ENCODE measurements around the gene MRPL34. TPM values are rescaled to one million over a fixed set of nuclear protein-coding genes. Genes with fewer than 3 reads are reported as not detected.

Gene MRPL34
- total RNA-seq, 1 donor from 2014 or later, result 206 TPM

- H3K4me1 ChIP-seq, result peaks cover 19% of the 10 kb centered on the region
- H3K27me3 ChIP-seq (ENCODE audit: low read depth), result no peaks in the 10 kb centered on the region
- no peaks in the 10 kb centered on the region for H3K9me3 ChIP-seq (replicated peaks)
- no peak overlapping the region for H3K27ac ChIP-seq (replicated peaks)
- no peak overlapping the region for H3K4me3 ChIP-seq
- peaks cover 13% of the 10 kb centered on the region for H3K36me3 ChIP-seq
- TF ChIP-seq CTCF (IDR thresholded peaks at IDR 0.05; ENCODE audit: borderline replicate concordance), result no peak
- intact Hi-C loops (cut with micrococcal nuclease), result no loop called here
- no peak for DNase-seq
Observed at GRCh38 chr19:17329366-17330261, 23.9 kb downstream of the MRPL34 start.

DNA sequence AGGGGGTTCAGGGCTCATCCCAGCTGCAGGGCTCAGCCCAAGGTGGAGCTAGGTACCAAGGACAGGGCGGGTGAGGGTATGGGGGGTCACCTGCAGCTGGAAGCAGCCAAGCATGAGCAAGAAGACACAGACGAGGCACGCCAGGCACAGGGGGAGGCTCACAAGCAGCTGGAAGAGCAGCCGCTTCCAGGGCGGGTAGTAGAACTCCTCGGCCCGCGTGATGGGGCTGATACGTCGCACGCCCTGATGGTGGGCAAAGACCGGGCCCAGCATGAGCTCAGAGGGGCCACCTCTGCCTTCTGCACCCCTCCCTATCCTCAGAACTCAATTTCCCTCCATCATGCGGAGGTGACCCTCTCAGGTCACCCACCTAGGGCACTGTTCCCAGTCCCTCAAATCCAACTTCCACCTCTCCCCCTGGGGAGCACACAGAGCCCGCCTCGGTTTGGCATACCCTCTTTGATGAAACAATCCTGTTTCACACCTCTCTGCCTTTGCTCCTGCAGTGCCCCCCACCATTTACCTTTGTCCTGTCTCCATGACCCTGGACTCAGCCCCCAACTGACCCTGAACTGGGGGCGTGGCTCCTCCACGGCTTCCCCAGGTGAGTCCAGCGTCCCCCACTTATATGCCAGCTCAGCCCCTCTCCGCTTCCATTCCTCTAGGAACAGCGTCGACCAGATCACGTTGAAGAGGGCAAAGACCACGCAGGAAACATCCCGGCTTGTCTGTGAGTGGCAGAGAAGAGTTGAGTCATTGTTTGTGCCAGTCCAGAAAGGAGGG, 24.8 kb downstream of the MRPL34 start:
- intact Hi-C loops (cut with micrococcal nuclease), result no loop called here
- Histone ChIP-seq H3K4me1 (peaks cover 25% of the 10 kb centered on the region), H3K27me3 (ENCODE audit: low read depth) (no peaks in the 10 kb centered on the region), H3K36me3 (peaks cover 6% of the 10 kb centered on the region), H3K4me3 (no peak overlapping the region), H3K27ac (replicated peaks) (no peak overlapping the region), H3K9me3 (replicated peaks) (no peaks in the 10 kb centered on the region)
- no peak for DNase-seq
- TF ChIP-seq CTCF (IDR thresholded peaks at IDR 0.05; ENCODE audit: borderline replicate concordance), result no peak

- intact Hi-C loops (cut with micrococcal nuclease), result no loop called here
- Histone ChIP-seq H3K27me3 (ENCODE audit: low read depth) (no peaks in the 10 kb centered on the region), H3K36me3 (peaks cover 6% of the 10 kb centered on the region), H3K9me3 (replicated peaks) (no peaks in the 10 kb centered on the region), H3K4me1 (peaks cover 32% of the 10 kb centered on the region), H3K4me3 (no peak overlapping the region), H3K27ac (replicated peaks) (no peak overlapping the region)
- no peak for TF ChIP-seq CTCF (IDR thresholded peaks at IDR 0.05; ENCODE audit: borderline replicate concordance)
- no peak for DNase-seq
Observed at GRCh38 chr19:17331045-17331558, 25.4 kb downstream of the MRPL34 start.

GRCh38 chr19:17332360-17332676, 26.6 kb downstream of the MRPL34 start:
- no peaks in the 10 kb centered on the region for H3K27me3 ChIP-seq (ENCODE audit: low read depth)
- H3K9me3 ChIP-seq (replicated peaks), result no peaks in the 10 kb centered on the region
- H3K4me3 ChIP-seq, result no peak overlapping the region
- peaks cover 4% of the 10 kb centered on the region for H3K36me3 ChIP-seq
- DNase-seq, result no peak
- peaks cover 41% of the 10 kb centered on the region for H3K4me1 ChIP-seq
- intact Hi-C loops (cut with micrococcal nuclease), result no loop called here
- TF ChIP-seq CTCF (IDR thresholded peaks at IDR 0.05; ENCODE audit: borderline replicate concordance), result no peak
- H3K27ac ChIP-seq (replicated peaks), result no peak overlapping the region

- TF ChIP-seq CTCF (IDR thresholded peaks at IDR 0.05; ENCODE audit: borderline replicate concordance), result no peak
- no peak for DNase-seq
- Histone ChIP-seq H3K4me1 (peaks cover 47% of the 10 kb centered on the region), H3K27ac (replicated peaks) (no peak overlapping the region), H3K9me3 (replicated peaks) (no peaks in the 10 kb centered on the region), H3K36me3 (no peaks in the 10 kb centered on the region), H3K4me3 (no peak overlapping the region), H3K27me3 (ENCODE audit: low read depth) (no peaks in the 10 kb centered on the region)
- intact Hi-C loops (cut with micrococcal nuclease), result no loop called here
Observed at GRCh38 chr19:17332677-17333581, 27.3 kb downstream of the MRPL34 start.
